HEK293 (cell line): ENCODE data around the gene CNPPD1.
A peak's percentile ranks its signal among the peaks of the same experiment; 100 is the strongest.

Experiments
- CTCF ChIA-PET: fragments of 350-600 bp; formaldehyde crosslinking; extraction: SDS; loops from one replicate; lab custom pipeline; 2021; ENCODE audit warnings: antibody characterized with exemption; lab: Yijun Ruan, JAX
- POLR2A ChIA-PET: fragments of 300-600 bp; formaldehyde crosslinking; extraction: SDS; loops from one replicate; lab custom pipeline; 2020; ENCODE audit warnings: antibody characterized with exemption, inconsistent platforms; lab: Yijun Ruan, JAX
- H3K27ac ChIP-seq: fragments of 200-500 bp; sonication (Bioruptor generic); 2 replicates; pipeline ENCODE4 v1.5.1; 2014; ENCODE audit warnings: low read depth, low read length, control low read depth, inconsistent platforms; ENCODE audit errors: extremely low read depth
- H3K36me3 ChIP-seq, 2 experiments: fragments of 200-500 bp in 1 of 2; sonication (Bioruptor generic) in 1 of 2; 1 replicate in 1 of 2; 2 replicates in 1 of 2; pipeline ENCODE4 v1.5.1; 2014 to 2017; ENCODE audit warnings: inconsistent platforms in 2 of 2, low read length in 2 of 2; ENCODE audit not compliant: control insufficient read depth in 2 of 2, insufficient read depth in 1 of 2
- H3K4me1 ChIP-seq: fragments of 200-500 bp; sonication (Bioruptor generic); 2 replicates; pipeline ENCODE4 v1.5.1; 2014; ENCODE audit warnings: mild to moderate bottlenecking, low read length, inconsistent platforms; ENCODE audit not compliant: control insufficient read depth, insufficient read depth
- H3K4me3 ChIP-seq: 2 replicates; pipeline ENCODE4 v1.5.1; 2011; ENCODE audit warnings: low read depth, mild to moderate bottlenecking, control low read depth, low read length, moderate library complexity
- H3K9me3 ChIP-seq: fragments of 200-500 bp; sonication (Bioruptor generic); 2 replicates; pipeline ENCODE4 v1.5.1; 2014; ENCODE audit warnings: low read depth, low read length, inconsistent platforms; ENCODE audit not compliant: control insufficient read depth, insufficient read depth
- EGR2 ChIP-seq: fragments of 450-650 bp; formaldehyde crosslinking; IDR thresholded peaks from 2 replicates; pipeline ENCODE4 v1.5.1; 2016; ENCODE audit warnings: low read depth, missing biosample characterization, missing genetic modification characterization
- FEZF1 ChIP-seq: fragments of 450-650 bp; formaldehyde crosslinking; IDR thresholded peaks from 2 replicates; pipeline ENCODE4 v1.5.1; 2016; ENCODE audit warnings: missing biosample characterization, missing genetic modification characterization
- KLF1 ChIP-seq: fragments of 450-650 bp; formaldehyde crosslinking; IDR thresholded peaks from 2 replicates; pipeline ENCODE4 v1.5.1; 2016; ENCODE audit warnings: missing biosample characterization, missing genetic modification characterization
- MEIS1 ChIP-seq: sonication (generic); formaldehyde crosslinking; IDR thresholded peaks from 2 replicates; pipeline ENCODE4 v1.8.1; 2022; ENCODE audit warnings: missing genetic modification reagents, mild to moderate bottlenecking, borderline replicate concordance
- SP2 ChIP-seq: fragments of 450-650 bp; formaldehyde crosslinking; IDR thresholded peaks from 2 replicates; pipeline ENCODE4 v1.5.1; 2016; ENCODE audit warnings: missing biosample characterization, missing genetic modification characterization
- ZBTB20 ChIP-seq: fragments of 450-650 bp; formaldehyde crosslinking; IDR thresholded peaks from 2 replicates; pipeline ENCODE4 v1.5.1; 2016; ENCODE audit warnings: missing biosample characterization, missing genetic modification characterization
- ZNF112 ChIP-seq: fragments of 450-650 bp; formaldehyde crosslinking; IDR thresholded peaks from 2 replicates; pipeline ENCODE4 v1.5.0; 2017; ENCODE audit warnings: missing biosample characterization, missing genetic modification characterization
- ZNF132 ChIP-seq: fragments of 450-650 bp; formaldehyde crosslinking; IDR thresholded peaks from 2 replicates; pipeline ENCODE4 v1.5.1; 2017; ENCODE audit warnings: missing biosample characterization, missing genetic modification characterization, borderline replicate concordance
- ZNF223 ChIP-seq: fragments of 450-650 bp; formaldehyde crosslinking; IDR thresholded peaks from 2 replicates; pipeline ENCODE4 v1.5.1; 2016; ENCODE audit warnings: missing biosample characterization, missing genetic modification characterization
- ZNF274 ChIP-seq, 2 experiments: fragments of 200-500 bp in 1 of 2; fragments of 450-650 bp in 1 of 2; sonication (Bioruptor generic) in 1 of 2; formaldehyde crosslinking in 1 of 2; IDR thresholded peaks; 2 replicates each; pipeline versions ENCODE4 v1.5.1 to v1.6.1; 2014 to 2016; ENCODE audit warnings: borderline replicate concordance in 1 of 2, inconsistent platforms in 1 of 2, low read length in 1 of 2, missing biosample characterization in 1 of 2, missing genetic modification characterization in 1 of 2
- ZNF423 ChIP-seq: fragments of 450-650 bp; formaldehyde crosslinking; IDR thresholded peaks from 2 replicates; pipeline ENCODE4 v1.5.1; 2016; ENCODE audit warnings: missing biosample characterization, missing genetic modification characterization
- ZNF48 ChIP-seq: fragments of 450-650 bp; formaldehyde crosslinking; IDR thresholded peaks from 2 replicates; pipeline ENCODE4 v1.5.1; 2016; ENCODE audit warnings: missing biosample characterization, missing genetic modification characterization
- ZNF529 ChIP-seq: fragments of 450-650 bp; formaldehyde crosslinking; IDR thresholded peaks from 2 replicates; pipeline ENCODE4 v1.5.1; 2017; ENCODE audit warnings: missing genetic modification characterization, missing biosample characterization; ENCODE audit not compliant: insufficient replicate concordance
- ZNF670 ChIP-seq: fragments of 450-650 bp; formaldehyde crosslinking; IDR thresholded peaks from 2 replicates; pipeline ENCODE4 v1.5.1; 2016; ENCODE audit warnings: missing biosample characterization, missing genetic modification characterization, low read depth
- ZNF76 ChIP-seq: fragments of 450-650 bp; formaldehyde crosslinking; IDR thresholded peaks from 2 replicates; pipeline ENCODE4; 2016; ENCODE audit warnings: low read depth, missing biosample characterization, missing genetic modification characterization, borderline replicate concordance
- ZNF837 ChIP-seq: fragments of 450-650 bp; formaldehyde crosslinking; IDR thresholded peaks from 2 replicates; pipeline ENCODE4 v1.5.1; 2016; ENCODE audit warnings: missing biosample characterization, missing genetic modification characterization
- ZSCAN23 ChIP-seq: fragments of 450-650 bp; formaldehyde crosslinking; IDR thresholded peaks from 2 replicates; pipeline ENCODE4 v1.5.1; 2016; ENCODE audit warnings: missing biosample characterization, missing genetic modification characterization
- ZXDB ChIP-seq: fragments of 450-650 bp; formaldehyde crosslinking; IDR thresholded peaks from 2 replicates; pipeline ENCODE4 v1.5.1; 2016; ENCODE audit warnings: missing biosample characterization, missing genetic modification characterization
- TF ChIP-seq, protein P1 (sequence below): fragments of 450-650 bp; formaldehyde crosslinking; IDR thresholded peaks from 2 replicates; pipeline ENCODE4 v1.5.1; 2016; ENCODE audit warnings: missing biosample characterization, missing genetic modification characterization
- TF ChIP-seq, protein P2 (sequence below): fragments of 450-650 bp; formaldehyde crosslinking; IDR thresholded peaks from 2 replicates; pipeline ENCODE4 v1.5.1; 2017; ENCODE audit warnings: missing biosample characterization, missing genetic modification characterization
- TF ChIP-seq, protein P3 (sequence below): fragments of 450-650 bp; formaldehyde crosslinking; IDR thresholded peaks from 2 replicates; pipeline ENCODE4 v1.5.1; 2016; ENCODE audit warnings: missing biosample characterization, missing genetic modification characterization
- TF ChIP-seq, protein P4 (sequence below): fragments of 450-650 bp; formaldehyde crosslinking; IDR thresholded peaks from 2 replicates; pipeline ENCODE4 v1.5.1; 2016; ENCODE audit warnings: missing biosample characterization, missing genetic modification characterization
- TF ChIP-seq, protein P5 (sequence below): fragments of 450-650 bp; formaldehyde crosslinking; IDR thresholded peaks from 2 replicates; pipeline ENCODE4 v1.5.1; 2016; ENCODE audit warnings: missing biosample characterization, missing genetic modification characterization
- TF ChIP-seq, protein P6 (sequence below): fragments of 450-650 bp; formaldehyde crosslinking; IDR thresholded peaks from 2 replicates; pipeline ENCODE4 v1.5.1; 2017; ENCODE audit warnings: missing biosample characterization, missing genetic modification characterization

Gene CNPPD1

DNA sequence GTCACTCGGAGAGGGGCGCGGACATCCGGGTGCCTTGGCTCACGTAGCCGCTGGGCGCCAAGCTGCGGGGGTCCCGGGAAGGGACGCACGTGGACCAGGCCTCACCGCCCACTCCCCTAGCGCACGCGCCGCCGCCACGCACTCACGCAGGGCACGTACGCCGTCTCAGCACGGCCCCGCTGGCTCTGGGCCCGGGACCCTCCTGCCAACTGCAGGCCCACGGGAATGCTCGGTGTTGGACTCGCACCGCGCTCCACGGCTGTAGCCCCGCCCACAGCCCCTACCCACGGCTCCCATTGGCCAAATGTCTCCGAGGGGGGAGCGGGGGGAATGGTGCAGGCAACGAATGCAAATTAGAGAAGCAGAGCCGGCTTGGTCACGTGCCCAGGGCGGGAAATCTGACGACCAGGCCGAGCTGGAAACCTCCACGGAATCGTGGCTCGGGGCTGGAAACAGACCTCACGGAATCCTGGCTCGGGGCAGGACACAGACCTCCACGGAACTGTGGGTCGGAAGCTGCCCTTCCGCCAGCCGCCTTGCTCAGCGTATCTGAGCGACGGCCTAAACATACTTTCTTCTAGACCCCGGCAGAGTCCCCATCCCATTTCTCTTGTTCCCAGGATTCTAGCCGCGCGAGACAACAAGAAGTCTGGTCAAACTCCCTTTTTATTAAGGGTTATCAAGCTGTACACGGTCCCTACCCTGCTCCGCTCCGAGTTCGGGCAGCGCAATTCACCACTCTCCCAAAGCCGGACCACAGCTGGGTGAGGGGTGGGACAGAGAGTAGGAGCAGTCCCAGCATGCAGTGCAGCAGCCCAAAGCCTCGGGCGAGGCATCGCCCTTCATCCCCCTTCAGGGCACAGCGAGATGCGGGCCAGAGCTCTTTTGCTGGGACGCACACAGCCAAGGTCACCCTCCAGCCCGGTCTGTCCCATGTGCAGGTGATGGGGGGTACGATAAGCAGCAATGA is 42.3 kb upstream of the CNPPD1 start, which contains the start of gene ABCB6:
Gene ABCB6 (minus strand): TSS at position 227 of the 970 bp plus-strand sequence. CDS start 285 bp downstream, outside the sequence.
- Histone ChIP-seq H3K9me3 (no peaks in the 10 kb centered on the region), H3K4me3 (peak within 1 kb of the TSS; percentile 27), H3K27ac (peak within 1 kb of the TSS; percentile 80), H3K36me3 (peaks cover 3 to 76% of the 10 kb centered on the region in 2 experiments; a peak in 2 of 3 replicates), H3K4me1 (no peaks in the 10 kb centered on the region)
- POLR2A ChIA-PET: interaction anchor here (0.6 to 6.2 kb wide), 11 partner anchors 8 to 60 kb away, joined by 3 to 42 read pairs (median 7); partner anchors contain the start of genes ANKZF1, ATG9A, CNPPD1 and DNAJB2
- CTCF ChIA-PET: interaction anchor here (0.6 to 2.6 kb wide), 5 partner anchors 13 to 80 kb away, joined by 3 to 9 read pairs (median 3); no protein-coding TSS in a partner anchor
- peak; percentile 31; the same call in 1 of the 2 replicates for TF ChIP-seq KLF1 (tag by site-specific recombination)
- TF ChIP-seq, protein P1, sequence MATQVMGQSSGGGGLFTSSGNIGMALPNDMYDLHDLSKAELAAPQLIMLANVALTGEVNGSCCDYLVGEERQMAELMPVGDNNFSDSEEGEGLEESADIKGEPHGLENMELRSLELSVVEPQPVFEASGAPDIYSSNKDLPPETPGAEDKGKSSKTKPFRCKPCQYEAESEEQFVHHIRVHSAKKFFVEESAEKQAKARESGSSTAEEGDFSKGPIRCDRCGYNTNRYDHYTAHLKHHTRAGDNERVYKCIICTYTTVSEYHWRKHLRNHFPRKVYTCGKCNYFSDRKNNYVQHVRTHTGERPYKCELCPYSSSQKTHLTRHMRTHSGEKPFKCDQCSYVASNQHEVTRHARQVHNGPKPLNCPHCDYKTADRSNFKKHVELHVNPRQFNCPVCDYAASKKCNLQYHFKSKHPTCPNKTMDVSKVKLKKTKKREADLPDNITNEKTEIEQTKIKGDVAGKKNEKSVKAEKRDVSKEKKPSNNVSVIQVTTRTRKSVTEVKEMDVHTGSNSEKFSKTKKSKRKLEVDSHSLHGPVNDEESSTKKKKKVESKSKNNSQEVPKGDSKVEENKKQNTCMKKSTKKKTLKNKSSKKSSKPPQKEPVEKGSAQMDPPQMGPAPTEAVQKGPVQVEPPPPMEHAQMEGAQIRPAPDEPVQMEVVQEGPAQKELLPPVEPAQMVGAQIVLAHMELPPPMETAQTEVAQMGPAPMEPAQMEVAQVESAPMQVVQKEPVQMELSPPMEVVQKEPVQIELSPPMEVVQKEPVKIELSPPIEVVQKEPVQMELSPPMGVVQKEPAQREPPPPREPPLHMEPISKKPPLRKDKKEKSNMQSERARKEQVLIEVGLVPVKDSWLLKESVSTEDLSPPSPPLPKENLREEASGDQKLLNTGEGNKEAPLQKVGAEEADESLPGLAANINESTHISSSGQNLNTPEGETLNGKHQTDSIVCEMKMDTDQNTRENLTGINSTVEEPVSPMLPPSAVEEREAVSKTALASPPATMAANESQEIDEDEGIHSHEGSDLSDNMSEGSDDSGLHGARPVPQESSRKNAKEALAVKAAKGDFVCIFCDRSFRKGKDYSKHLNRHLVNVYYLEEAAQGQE (tag by site-specific recombination): peak; percentile 10
- peak; percentile 62; the same call in 1 of the 2 replicates for TF ChIP-seq ZBTB20
- no peak for TF ChIP-seq ZNF48 (tag by site-specific recombination)
- TF ChIP-seq ZSCAN23 (tag by site-specific recombination): no peak
- TF ChIP-seq ZXDB (tag by site-specific recombination): no peak
- no peak for TF ChIP-seq ZNF423 (tag by site-specific recombination)
- no peak for TF ChIP-seq ZNF529
- 0 out of 2 replicates have a peak, but pooled peaks have one; percentile 21 for TF ChIP-seq EGR2 (tag by site-specific recombination)
- TF ChIP-seq ZNF274 (IDR thresholded peaks at IDR 0.05; ENCODE audit: low read length): no peak
- TF ChIP-seq ZNF274 (tag by site-specific recombination; IDR thresholded peaks at IDR 0.05; ENCODE audit: borderline replicate concordance): no peak
- TF ChIP-seq, protein P2, sequence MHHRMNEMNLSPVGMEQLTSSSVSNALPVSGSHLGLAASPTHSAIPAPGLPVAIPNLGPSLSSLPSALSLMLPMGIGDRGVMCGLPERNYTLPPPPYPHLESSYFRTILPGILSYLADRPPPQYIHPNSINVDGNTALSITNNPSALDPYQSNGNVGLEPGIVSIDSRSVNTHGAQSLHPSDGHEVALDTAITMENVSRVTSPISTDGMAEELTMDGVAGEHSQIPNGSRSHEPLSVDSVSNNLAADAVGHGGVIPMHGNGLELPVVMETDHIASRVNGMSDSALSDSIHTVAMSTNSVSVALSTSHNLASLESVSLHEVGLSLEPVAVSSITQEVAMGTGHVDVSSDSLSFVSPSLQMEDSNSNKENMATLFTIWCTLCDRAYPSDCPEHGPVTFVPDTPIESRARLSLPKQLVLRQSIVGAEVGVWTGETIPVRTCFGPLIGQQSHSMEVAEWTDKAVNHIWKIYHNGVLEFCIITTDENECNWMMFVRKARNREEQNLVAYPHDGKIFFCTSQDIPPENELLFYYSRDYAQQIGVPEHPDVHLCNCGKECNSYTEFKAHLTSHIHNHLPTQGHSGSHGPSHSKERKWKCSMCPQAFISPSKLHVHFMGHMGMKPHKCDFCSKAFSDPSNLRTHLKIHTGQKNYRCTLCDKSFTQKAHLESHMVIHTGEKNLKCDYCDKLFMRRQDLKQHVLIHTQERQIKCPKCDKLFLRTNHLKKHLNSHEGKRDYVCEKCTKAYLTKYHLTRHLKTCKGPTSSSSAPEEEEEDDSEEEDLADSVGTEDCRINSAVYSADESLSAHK (tag by site-specific recombination): peak; percentile 94
- TF ChIP-seq, protein P3, sequence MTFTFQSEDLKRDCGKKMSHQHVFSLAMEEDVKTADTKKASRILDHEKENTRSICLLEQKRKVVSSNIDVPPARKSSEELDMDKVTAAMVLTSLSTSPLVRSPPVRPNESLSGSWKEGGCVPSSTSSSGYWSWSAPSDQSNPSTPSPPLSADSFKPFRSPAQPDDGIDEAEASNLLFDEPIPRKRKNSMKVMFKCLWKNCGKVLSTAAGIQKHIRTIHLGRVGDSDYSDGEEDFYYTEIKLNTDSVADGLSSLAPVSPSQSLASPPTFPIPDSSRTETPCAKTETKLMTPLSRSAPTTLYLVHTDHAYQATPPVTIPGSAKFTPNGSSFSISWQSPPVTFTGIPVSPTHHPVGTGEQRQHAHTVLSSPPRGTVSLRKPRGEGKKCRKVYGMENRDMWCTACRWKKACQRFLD (tag by site-specific recombination): no peak
- TF ChIP-seq ZNF223 (tag by site-specific recombination): peak; percentile 95
- TF ChIP-seq ZNF76 (tag by site-specific recombination): peak; percentile 49; the same call in 1 of the 2 replicates
- TF ChIP-seq ZNF837 (tag by site-specific recombination): no peak
- TF ChIP-seq, protein P4, sequence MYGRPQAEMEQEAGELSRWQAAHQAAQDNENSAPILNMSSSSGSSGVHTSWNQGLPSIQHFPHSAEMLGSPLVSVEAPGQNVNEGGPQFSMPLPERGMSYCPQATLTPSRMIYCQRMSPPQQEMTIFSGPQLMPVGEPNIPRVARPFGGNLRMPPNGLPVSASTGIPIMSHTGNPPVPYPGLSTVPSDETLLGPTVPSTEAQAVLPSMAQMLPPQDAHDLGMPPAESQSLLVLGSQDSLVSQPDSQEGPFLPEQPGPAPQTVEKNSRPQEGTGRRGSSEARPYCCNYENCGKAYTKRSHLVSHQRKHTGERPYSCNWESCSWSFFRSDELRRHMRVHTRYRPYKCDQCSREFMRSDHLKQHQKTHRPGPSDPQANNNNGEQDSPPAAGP (tag by site-specific recombination): 0 out of 2 replicates have a peak, but pooled peaks have one; percentile 29
- TF ChIP-seq, protein P5, sequence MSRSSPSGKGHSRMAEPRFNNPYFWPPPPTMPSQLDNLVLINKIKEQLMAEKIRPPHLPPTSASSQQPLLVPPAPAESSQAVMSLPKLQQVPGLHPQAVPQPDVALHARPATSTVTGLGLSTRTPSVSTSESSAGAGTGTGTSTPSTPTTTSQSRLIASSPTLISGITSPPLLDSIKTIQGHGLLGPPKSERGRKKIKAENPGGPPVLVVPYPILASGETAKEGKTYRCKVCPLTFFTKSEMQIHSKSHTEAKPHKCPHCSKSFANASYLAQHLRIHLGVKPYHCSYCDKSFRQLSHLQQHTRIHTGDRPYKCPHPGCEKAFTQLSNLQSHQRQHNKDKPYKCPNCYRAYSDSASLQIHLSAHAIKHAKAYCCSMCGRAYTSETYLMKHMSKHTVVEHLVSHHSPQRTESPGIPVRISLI: no peak
- no peak for TF ChIP-seq ZNF132 (tag by site-specific recombination)
- no peak for TF ChIP-seq MEIS1 (CRISPR knock-in tag)
- TF ChIP-seq ZNF670 (tag by site-specific recombination): no peak
- TF ChIP-seq, protein P6, sequence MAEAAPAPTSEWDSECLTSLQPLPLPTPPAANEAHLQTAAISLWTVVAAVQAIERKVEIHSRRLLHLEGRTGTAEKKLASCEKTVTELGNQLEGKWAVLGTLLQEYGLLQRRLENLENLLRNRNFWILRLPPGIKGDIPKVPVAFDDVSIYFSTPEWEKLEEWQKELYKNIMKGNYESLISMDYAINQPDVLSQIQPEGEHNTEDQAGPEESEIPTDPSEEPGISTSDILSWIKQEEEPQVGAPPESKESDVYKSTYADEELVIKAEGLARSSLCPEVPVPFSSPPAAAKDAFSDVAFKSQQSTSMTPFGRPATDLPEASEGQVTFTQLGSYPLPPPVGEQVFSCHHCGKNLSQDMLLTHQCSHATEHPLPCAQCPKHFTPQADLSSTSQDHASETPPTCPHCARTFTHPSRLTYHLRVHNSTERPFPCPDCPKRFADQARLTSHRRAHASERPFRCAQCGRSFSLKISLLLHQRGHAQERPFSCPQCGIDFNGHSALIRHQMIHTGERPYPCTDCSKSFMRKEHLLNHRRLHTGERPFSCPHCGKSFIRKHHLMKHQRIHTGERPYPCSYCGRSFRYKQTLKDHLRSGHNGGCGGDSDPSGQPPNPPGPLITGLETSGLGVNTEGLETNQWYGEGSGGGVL (tag by site-specific recombination): no peak
- peak; percentile 68 for TF ChIP-seq SP2 (tag by site-specific recombination)
- TF ChIP-seq ZNF112 (tag by site-specific recombination): no peak
- TF ChIP-seq FEZF1 (tag by site-specific recombination): no peak
